ENCODE data around the gene LHFPL2.
"Not testable (repeated sequence)": the region's sequence is repeated elsewhere in the genome, so short reads cannot be mapped to it uniquely, and the experiment has no call there.

Gene LHFPL2

DNA sequence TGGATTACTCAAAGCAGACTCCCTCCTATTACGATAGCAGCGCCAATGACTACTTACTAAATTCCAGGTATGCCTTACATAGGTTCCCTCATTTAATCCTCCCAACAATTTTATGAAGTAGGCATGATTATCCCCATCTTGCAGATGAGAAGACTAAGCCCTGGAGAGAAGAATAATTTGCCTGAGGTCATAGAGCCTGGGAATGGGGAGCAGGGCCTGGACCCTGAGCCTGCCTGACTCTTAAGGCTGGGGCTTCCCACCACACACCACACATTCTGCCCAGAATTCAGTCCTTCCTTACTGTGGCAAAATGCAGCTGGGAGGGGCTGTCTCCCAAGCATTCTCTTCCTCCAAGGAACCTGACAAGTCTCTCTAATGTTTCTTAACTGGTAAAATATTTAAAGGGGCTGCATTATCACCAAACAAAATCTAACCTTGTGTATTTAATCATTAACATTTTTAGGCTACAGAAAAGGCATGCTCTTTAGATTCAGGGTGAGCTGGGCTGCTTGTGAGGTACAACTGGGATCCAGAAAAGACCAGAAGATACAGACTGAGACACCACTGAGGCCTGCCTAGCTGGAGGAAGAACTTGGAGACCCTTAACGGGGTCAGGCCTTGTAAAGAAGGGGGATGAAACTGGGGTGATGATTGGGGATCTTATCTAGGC lies 26.1 kb downstream of the LHFPL2 start:
- in situ Hi-C loops (cut with MboI; ENCODE audit: low sequenced_read_pairs): no loop called here

DNA sequence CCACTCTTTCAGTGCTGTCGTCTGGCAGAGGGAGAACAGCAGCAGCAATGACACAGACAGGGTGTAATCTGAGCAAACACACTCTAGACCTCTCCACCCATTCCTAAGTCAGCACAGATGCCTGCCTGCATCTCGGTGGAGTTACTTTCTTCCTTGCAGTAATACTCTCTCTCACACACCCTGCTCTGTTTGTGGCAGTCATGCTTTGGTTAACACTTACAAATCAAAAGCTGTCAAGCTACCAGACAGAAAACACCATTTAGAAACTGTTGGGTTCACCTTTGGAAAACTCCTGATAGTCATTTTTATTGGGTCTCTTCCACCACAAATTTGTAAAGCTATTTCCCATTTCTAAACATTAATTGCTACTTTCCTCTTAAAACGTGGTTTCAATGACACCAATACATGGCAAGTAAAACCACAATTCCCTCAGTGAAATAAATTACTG lies 27.3 kb downstream of the LHFPL2 start:
- in situ Hi-C loops (cut with MboI; ENCODE audit: low sequenced_read_pairs): no loop called here

DNA sequence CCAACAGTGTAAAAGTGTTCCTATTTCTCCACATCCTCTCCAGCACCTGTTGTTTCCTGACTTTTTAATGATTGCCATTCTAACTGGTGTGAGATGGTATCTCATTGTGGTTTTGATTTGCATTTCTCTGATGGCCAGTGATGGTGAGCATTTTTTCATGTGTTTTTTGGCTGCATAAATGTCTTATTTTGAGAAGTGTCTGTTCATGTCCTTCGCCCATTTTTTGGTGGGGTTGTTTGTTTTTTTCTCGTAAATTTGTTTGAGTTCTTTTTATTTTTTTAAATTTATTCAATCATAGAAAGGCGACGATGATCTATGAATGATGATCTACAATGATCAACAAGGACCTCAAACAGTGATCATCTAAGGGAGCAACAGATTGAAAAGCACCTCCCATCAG lies 28.5 kb downstream of the LHFPL2 start:
- in situ Hi-C loops (cut with MboI; ENCODE audit: low sequenced_read_pairs): not testable (repeated sequence)

DNA sequence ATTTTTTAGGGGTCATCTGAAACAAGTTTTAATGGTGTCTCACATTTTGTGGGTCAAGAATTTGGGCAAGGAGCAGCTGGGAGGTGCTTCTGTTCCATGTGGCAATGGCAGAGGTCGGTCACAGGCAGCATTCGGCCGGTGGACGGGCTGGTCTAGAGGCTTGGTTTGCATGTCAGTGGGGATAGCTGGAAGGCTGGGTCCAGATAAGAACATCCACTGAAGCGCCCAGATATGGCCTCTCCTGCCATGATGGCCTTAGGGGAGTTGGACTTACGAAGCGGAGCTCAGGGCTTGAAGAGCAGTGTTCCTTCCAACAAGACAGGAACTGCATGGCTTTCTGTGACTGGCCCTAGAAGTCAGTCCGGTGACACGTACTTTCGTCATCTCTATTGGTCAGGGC lies 30.3 kb downstream of the LHFPL2 start:
- in situ Hi-C loops (cut with MboI; ENCODE audit: low sequenced_read_pairs): no loop called here

DNA sequence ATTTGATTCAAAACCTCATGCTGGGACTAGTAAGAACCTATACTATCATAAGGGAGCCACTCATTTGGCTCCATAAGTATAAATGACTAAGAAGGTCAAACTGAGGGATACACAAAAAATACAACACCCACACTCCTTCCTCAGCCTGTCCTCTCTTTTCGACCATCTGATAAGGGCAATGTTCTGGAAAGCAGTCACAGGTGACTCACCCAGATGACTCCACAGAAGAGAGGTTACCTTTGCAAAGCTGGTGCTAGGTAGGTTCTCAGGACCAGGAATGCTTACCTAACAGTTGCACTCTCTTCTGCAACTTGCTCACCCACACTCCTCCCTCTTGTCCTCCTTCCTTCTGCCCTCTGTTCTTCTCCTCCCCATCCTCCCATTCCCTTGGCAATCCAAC lies 32.9 kb downstream of the LHFPL2 start:
- in situ Hi-C loops (cut with MboI; ENCODE audit: low sequenced_read_pairs): no loop called here

DNA sequence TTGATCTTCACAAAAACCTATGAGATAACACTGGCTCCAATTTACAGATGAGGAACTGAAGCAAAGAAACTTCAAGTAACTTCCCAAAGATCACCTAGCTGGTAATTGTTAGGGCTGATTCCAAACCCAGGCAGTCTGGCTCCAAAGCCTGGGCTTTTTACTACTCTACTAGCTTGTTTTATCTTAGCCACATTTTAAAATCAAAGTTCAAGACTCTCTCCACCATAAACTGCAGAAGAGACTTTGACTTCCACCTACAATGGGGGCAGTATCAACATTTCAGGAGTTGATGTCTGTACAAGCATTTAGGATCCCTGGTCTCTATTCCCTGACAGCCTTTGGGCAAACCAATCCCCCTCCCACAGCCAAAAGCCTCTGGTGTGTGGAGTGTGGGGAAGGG lies 33.8 kb downstream of the LHFPL2 start:
- in situ Hi-C loops (cut with MboI; ENCODE audit: low sequenced_read_pairs): no loop called here

DNA sequence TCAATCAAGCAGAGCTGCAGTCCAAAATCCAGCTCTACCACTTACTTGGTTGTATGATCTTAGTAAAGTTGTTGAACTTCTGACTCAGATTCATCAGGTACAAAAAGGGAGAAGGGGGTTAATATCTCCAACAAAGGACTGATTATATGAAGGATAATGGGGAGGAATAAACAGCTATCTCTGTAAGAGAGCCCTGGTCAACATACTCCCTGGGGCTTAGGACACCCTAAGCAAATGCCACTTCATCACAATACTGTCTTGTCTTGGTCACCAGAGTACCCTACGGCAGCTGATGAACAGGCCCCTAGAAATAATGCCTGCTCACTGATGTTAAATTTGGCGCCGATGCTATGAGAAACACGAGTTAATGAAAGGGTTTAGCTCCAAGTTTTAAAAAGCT lies 34.8 kb downstream of the LHFPL2 start:
- in situ Hi-C loops (cut with MboI; ENCODE audit: low sequenced_read_pairs): no loop called here

DNA sequence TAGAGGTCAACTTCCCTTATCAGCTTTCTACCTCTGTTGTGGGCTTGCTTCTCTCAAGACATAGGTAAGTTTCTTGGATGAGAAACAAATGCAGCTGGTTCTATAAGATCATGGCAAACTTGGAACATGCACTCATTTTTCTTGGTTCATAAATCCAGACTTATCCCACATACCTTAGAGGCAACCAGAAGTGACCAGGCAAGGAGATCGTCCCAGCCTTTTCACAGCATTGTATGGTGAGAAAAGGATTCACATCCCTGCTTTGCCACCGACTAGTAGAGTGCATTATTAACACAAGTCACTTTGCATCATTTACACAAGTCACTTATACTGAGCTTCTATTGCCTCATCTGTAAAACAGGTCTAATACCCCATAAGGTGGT lies 35.4 kb downstream of the LHFPL2 start:
- in situ Hi-C loops (cut with MboI; ENCODE audit: low sequenced_read_pairs): no loop called here

DNA sequence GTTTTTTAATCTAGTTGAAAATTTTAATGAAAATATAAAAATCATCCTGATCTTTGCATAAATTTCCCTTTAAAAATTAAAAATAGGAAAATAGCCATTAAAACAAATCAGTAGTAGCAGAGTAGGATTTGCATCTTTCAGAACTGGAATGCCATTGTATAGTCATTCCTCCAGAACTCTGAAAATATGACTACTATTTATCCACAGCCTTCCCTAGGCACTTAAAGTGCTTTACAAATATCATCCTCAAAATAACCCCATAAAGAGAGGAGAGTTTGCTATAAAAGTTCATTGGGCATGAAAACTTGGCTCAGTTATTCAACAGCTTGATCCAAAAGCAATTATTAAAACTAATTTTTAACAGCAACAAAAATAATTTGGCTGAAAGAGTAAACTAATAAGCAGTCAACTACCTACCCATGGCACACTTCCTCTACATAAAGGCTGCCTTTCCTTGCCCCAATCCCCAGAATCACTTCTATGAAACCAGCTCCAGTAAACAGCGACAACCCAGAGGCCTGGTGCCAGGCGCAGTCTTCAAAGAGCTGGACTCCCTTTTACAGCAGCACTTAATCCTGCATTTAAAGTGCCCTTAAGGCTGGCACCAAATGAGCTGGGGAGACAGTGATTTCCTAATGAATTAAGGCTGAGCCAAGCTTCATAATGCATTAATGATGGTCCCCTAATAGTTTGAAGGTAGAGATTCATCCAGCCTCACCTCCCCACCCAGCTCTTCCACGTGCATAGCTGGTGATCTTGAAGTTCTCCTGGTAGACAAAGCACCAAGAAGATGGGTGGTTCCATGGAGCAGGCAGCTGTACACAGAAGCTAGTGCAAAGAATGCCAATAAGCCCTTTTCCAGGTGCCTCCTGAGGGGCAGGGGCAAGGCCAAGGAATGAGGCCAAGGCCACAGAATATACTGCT lies 36.1 kb downstream of the LHFPL2 start:
- in situ Hi-C loops (cut with MboI; ENCODE audit: low sequenced_read_pairs): no loop called here

DNA sequence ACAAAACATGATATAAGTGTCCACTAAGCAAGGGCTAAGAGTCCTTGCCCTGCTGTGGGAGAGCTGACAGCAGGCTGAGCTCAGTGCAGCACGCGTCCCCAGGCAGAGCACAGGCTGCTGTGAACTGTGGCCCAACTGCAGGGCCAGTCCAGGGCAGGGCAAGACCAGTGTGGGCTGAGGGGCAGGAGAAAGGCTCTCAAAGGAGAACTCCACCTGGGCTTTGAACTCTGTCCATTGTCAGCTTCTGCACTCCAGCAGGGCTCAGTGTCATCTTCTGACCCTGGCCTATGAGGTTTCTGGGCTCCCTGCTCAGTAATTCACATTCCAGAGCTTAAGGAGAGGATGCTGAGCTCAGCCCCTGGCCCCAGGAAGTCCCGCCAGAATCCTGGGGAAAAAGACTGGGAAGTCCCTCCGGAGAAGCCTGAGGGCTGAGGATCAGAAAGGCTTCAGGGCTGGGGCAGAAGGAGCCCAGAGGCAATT lies 37.4 kb downstream of the LHFPL2 start:
- in situ Hi-C loops (cut with MboI; ENCODE audit: low sequenced_read_pairs): no loop called here

DNA sequence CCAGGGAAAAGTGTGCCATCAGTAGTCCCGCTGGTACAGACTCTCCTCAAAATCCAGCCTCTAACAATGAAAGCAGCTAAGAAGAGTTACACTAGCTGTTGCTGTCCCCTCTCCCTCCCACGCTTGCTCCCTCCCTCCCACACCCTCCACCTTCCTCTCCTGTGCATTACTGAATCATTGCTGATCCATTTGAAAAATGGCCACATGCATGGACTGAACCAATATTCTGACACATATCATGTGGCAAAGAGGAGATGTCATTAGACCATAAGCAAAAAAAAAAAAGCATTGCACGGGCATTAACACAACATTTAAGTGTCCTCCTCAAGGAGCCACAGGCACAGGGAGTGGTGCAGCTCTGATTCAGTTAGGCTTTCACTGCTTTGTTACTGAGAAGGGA lies 37.9 kb downstream of the LHFPL2 start:
- in situ Hi-C loops (cut with MboI; ENCODE audit: low sequenced_read_pairs): no loop called here

DNA sequence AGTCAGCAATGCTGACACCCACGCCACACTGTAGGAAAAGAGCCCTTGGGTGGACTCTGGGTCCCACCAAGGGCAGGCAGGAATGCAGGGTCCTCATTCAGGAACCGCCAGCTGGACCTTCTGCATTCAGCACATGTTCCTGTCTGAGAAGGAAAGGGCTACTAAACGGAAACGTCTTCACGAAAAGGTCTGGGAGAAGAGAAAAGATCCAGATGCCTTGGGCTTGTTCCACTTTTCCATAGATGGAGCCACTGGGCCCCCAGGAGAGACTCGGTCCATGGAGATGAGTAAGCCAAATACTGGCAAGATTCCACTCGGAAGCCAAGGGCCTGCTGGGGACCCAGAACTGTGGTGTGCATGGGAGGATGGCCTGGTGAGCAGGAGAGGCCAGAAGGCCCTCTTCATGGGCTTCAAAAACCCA lies 38.4 kb downstream of the LHFPL2 start:
- in situ Hi-C loops (cut with MboI; ENCODE audit: low sequenced_read_pairs): no loop called here

DNA sequence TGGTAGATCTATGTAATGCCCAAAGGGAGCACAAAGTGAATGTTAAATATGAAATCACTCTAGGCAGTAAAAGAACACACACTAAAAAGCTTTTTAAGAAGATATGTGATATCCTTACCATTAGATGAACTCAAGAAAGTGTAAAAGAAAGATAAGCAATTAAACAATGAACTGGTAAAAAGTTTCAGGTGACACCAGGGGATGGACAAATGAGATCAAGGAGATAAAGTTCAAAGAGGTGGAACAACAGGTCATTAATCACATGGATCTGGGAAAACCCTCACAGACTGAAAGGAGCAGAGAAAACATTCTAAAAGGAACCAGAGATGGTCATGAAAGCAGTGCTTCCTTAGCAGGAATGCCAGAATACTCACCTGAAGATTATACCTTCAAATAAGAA lies 40.7 kb downstream of the LHFPL2 start:
- in situ Hi-C loops (cut with MboI; ENCODE audit: low sequenced_read_pairs): no loop called here

DNA sequence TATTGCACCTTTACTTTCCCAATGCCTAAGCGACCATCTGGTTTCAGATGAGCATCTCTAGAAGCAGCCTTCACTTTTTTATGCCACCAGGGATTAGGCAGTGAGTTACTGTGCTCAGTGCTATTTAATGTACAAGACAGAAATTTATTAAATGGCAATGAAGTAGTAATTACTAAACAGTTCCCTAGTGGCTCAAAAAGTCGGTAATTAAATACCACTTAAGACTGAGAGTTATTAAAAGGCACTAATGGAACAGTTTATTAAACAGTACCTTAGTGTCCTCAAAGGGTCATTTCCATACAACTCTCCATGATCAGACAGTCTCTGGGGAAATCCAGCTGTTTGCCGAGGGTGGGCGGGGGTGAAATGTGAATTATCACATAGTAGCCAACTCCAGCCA lies 42.3 kb downstream of the LHFPL2 start:
- in situ Hi-C loops (cut with MboI; ENCODE audit: low sequenced_read_pairs): no loop called here

DNA sequence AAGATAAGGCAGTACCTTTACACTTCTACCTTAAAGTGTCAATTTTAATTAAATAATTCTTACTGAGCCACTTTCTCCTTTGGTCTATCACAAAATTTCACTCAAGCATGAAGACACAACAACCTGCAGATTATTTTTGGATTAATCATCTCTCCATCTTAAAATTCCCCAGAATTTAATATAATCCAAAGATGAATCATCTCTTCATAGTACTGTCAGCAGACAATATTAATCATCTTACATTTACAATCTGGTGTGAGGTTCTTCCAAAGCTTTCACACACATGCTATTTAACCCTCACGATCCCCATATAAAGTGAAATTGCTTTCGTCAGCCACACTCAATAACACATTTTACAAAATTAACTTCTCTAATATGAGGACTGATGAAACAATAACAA lies 43.0 kb downstream of the LHFPL2 start:
- in situ Hi-C loops (cut with MboI; ENCODE audit: low sequenced_read_pairs): no loop called here

DNA sequence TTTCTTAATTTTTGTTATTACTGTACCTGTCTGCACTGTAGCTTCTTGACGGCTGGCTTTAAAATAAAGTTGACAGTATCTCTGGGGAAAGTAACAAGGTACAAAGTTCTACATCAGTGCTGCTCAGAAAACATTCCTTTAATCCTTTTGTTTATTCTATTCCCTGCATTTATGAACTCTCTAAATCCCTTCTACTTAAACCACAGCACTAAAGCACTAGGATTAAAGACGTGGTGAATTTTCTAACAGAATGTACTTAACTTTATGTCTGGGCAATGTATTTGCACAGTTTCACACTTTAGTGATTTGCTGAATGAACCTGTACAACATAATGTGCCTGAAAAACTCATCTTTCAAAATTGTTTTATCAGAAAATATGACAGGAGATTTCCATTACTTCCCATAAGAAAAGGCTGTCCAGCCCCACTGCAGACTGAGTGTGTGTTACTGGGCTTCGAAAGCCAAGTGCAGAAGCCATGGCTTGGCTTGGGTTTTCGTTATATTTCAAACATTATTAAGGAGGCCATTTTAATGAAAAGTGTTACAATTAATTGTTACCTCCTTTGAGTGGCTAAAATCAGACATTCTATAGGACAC lies 43.8 kb downstream of the LHFPL2 start:
- in situ Hi-C loops (cut with MboI; ENCODE audit: low sequenced_read_pairs): no loop called here

DNA sequence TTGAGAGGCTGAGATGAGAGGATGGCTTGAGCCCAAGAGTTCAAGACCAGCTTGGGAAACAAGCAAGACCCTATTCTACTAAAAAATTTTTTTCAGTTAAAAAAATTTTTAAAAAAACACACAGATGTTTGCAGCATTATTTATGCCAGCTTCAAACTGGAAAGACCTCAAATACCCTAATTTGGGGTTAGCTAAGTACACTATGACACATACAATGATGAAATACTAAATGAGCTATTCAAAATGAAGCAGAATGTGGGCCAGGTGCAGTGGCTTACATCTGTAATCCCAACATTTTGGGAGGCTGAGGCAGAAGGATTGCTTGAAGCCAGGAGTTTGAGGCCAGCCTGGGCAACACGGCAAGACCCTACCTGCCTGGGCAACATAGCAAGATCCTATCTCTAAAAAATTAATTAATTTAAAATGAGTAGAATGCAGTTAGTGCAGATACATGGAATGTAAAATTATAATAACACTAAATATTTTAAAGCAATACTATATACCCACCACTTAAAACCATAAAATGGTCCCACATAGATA lies 44.9 kb downstream of the LHFPL2 start:
- in situ Hi-C loops (cut with MboI; ENCODE audit: low sequenced_read_pairs): no loop called here

DNA sequence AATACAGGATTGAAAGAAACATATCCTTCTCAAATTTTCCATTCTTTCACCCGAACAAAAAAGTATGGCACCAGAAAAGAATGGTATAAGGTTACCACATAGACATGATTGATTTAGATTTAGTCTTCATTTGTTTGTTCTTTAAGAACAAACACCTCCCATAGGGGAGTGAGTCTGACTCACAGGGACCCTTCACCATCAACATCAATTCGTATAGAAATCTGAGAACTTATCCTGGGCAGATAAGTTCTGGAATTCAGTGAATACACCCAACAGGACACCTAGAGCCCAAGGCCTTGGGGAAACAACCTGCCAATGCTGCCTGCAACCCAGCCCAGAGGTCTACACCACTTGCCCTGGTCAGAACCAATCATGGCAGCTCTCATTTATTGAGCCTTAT lies 46.2 kb downstream of the LHFPL2 start:
- in situ Hi-C loops (cut with MboI; ENCODE audit: low sequenced_read_pairs): no loop called here

DNA sequence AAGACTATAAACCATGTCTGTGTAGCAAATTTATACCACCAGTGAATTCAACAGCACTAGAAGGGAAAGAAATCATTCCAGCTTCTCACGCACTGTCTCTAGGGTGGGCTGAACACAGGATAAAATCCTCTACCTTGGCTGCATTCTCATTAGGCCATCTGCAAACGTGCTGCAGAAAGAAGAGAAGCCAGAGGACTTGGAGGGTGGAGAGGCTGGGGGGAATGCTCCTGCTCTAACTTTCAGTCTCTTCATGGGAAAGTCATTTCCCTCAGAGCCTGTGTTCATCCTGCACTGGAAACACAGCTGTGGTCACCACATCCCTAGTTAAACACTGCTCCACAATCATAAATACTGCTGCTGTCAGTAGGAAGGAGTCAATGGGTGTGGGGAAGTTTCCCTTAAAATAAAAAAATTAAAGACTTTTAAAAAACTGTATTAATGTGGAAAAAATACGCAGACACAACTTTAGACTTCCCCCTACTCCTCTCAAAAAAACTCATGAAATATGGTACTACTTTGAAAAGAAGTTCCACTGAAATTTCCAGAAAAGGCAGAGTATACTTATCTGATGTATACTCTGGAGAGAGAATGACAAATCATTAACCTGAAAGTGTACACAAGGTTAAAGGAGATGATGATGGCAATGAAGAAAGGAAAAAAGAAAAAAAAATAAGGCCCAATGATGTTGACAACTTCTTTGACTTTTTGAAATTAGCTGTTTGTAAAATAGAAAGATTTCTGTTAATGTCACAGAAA lies 46.8 kb downstream of the LHFPL2 start:
- in situ Hi-C loops (cut with MboI; ENCODE audit: low sequenced_read_pairs): no loop called here

DNA sequence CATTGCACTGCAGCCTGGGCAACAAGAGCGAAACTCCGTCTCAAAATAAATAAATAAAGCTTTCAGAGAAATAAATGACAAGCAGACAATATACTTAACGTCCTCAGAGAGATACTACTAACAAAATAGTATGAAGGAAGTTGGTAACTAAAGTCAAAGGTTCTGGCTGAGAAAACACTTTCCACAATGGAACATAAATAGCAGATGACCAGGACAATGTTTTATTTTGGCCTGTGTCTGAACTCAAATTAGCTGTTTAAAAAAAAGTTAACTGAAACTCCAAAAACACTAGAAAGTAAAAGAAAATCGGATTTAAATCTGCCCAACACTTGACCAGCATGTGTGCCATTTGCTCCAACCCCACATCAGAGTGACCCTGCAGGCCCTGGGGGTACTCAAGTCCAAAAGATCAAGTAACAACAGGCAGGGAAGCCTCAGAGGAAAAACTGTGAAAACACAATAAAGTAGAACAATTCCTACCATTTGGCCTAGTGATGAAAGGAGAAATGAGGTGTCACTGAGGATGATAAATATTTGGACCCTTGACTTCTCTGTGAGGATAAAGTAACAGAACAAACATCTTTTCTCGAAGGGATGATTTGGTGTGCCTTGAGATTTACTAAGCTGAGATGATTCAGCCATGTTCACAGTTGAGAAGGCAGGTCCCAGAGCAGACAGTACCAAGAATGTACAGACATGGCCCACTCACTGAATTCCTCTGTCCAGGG lies 47.7 kb downstream of the LHFPL2 start:
- in situ Hi-C loops (cut with MboI; ENCODE audit: low sequenced_read_pairs): no loop called here

Data from HL-60/S4 treated with phorbol 12-myristate 13-acetate at 8.2 ng/mL for 4 days and 3 days (cell line).